Activated CD8-positive, alpha-beta memory T cell treated with anti-CD3 and anti-CD28 coated beads, Interleukin-2, amount 50 U/mL, for 24 hours (primary cell): Measurements from ENCODE around the gene REEP6.

Experiments used
- DNase-seq: peaks from one replicate; pipeline ENCODE4 v3.0.0-alpha.2; 2020; ENCODE audit errors: extremely low read depth

Gene REEP6

GRCh38 chr19:1491114-1491848 lies at the start of gene REEP6:
Gene REEP6 (plus strand): TSS chr19:1491181. CDS start chr19:1491270, 89 bp downstream.
- no peak for DNase-seq

- no peak for DNase-seq
Measured at GRCh38 chr19:1441677-1442438, 49.1 kb upstream of the REEP6 start.

- DNase-seq: no peak
Measured at GRCh38 chr19:1445185-1445931, 45.6 kb upstream of the REEP6 start.

- DNase-seq: no peak
Measured at GRCh38 chr19:1445932-1446712, 44.9 kb upstream of the REEP6 start.

GRCh38 chr19:1446713-1447481 lies 44.1 kb upstream of the REEP6 start:
- DNase-seq: no peak

GRCh38 chr19:1447504-1447903 lies 43.5 kb upstream of the REEP6 start:
- DNase-seq: no peak

- no peak for DNase-seq
Measured at GRCh38 chr19:1447944-1448343, 43.0 kb upstream of the REEP6 start.

- no peak for DNase-seq
Measured at GRCh38 chr19:1449467-1450442, 41.2 kb upstream of the REEP6 start, which contains the start of gene APC2. Gene APC2 (plus strand): TSS chr19:1450121. CDS start chr19:1453002, 2,881 bp downstream.

- no peak for DNase-seq
Measured at GRCh38 chr19:1450735-1451731, 39.9 kb upstream of the REEP6 start.

- DNase-seq: no peak
Measured at GRCh38 chr19:1451916-1452801, 38.8 kb upstream of the REEP6 start.

- DNase-seq: no peak
Measured at GRCh38 chr19:1452802-1453524, 38.0 kb upstream of the REEP6 start.

- DNase-seq: no peak
Measured at GRCh38 chr19:1453525-1454364, 37.2 kb upstream of the REEP6 start.

- DNase-seq: no peak
Measured at GRCh38 chr19:1455002-1455335, 36.0 kb upstream of the REEP6 start.

GRCh38 chr19:1455336-1456120 lies 35.5 kb upstream of the REEP6 start:
- no peak for DNase-seq
